SJCRH30 (cell line): ENCODE measurements around the gene SAE1. TPM values are rescaled to one million over a fixed set of nuclear protein-coding genes. Genes with fewer than 3 reads are reported as not detected.

ENCODE experiments used
- DNase-seq, 2 experiments: peaks; one replicate each; pipeline ENCODE4 v3.0.0-alpha.2; 2015 to 2020
- H3K27ac ChIP-seq: fragments of 250-450 bp; sonication (Bioruptor Pico); 2 replicates; pipeline ENCODE4 v1.5.1; 2020; ENCODE audit warnings: mild to moderate bottlenecking, moderate library complexity
- H3K27me3 ChIP-seq: fragments of 250-450 bp; sonication (Bioruptor Pico); 2 replicates; pipeline ENCODE4 v1.5.1; 2020; ENCODE audit warnings: mild to moderate bottlenecking, moderate library complexity
- H3K36me3 ChIP-seq: fragments of 250-450 bp; sonication (Bioruptor Pico); 2 replicates; pipeline ENCODE4 v1.5.1; 2020; ENCODE audit warnings: mild to moderate bottlenecking, moderate library complexity
- H3K4me1 ChIP-seq: fragments of 250-450 bp; sonication (Bioruptor Pico); 2 replicates; pipeline ENCODE4 v1.5.1; 2020; ENCODE audit warnings: mild to moderate bottlenecking, moderate library complexity
- H3K4me3 ChIP-seq: fragments of 250-450 bp; sonication (Bioruptor Pico); 2 replicates; pipeline ENCODE4 v1.5.1; 2020; ENCODE audit warnings: mild to moderate bottlenecking, moderate library complexity
- H3K9me3 ChIP-seq: fragments of 250-450 bp; sonication (Bioruptor Pico); replicated peaks from 2 replicates; pipeline ENCODE4 v1.5.1; 2020; ENCODE audit warnings: mild to moderate bottlenecking, moderate library complexity
- total RNA-seq: library from RNA; depleted of rRNA; stranded (reverse); fragments of >200 nt; shearing (Covaris generic); gene quantifications from 2 replicates; pipeline ENCODE4 v1.2.3, GENCODE V29; 2014

The SAE1 gene
- total RNA-seq, 1 experiment from 2014 or later: 219 TPM

DNA sequence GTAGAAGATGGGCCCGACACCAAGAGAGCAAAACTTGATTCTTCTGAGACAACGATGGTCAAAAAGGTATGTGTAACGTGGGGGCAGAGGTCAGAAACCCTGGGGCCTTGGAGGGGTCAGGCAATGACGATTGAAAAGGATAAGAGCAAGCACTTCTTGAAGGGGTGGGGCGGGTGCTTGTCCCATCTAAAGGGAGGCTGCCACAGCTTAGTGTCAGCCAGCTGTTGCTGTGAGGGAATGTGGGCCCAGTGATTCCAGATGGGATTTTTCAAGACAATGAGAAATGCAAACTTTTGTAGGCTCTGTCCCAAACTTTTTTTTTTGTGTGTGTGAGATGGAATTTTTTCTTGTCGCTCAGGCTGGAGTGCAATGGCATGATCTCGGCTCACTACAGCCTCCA lies 24.5 kb downstream of the SAE1 start:
- no peak overlapping the region for H3K4me3 ChIP-seq
- no peak for DNase-seq
- H3K27ac ChIP-seq: no peak overlapping the region
- peaks cover 71% of the 10 kb centered on the region for H3K36me3 ChIP-seq
- H3K9me3 ChIP-seq: no peaks in the 10 kb centered on the region
- peaks cover 31% of the 10 kb centered on the region for H3K4me1 ChIP-seq
- no peaks in the 10 kb centered on the region for H3K27me3 ChIP-seq

DNA sequence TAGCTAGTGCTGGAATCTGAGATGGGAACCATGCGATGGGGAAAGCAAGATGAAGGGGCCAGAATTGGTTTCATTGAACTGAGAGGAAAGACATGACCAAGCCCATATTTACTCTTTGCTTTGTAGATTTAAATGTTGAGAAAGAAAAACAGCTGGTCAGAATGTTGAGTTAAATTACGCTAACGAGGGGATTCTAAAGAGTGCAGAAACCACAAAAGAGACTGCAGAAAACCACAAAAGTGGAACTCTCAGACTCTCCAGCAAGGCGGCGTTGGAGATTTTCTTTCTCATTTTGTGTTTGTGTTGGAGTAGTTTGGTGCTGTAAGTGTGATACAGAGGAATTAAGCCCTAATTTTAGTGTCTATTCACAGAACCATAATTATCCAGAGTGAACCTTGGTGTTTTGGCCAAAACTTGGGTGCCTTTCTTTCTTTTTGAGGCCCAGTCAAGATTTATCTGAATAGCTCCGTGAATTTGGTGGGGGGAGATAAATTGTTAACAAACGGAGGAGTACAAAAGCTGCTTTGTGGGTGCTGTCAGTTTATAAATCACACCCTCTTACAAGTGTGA lies 26.3 kb downstream of the SAE1 start:
- no peaks in the 10 kb centered on the region for H3K9me3 ChIP-seq
- DNase-seq: peak; percentile 13 to 58
- peaks cover 31% of the 10 kb centered on the region for H3K4me1 ChIP-seq
- H3K4me3 ChIP-seq: no peak overlapping the region
- H3K27ac ChIP-seq: peak overlapping the region; percentile 35
- H3K36me3 ChIP-seq: peaks cover 65% of the 10 kb centered on the region
- H3K27me3 ChIP-seq: no peaks in the 10 kb centered on the region

- Histone ChIP-seq H3K4me1 (peaks cover 31% of the 10 kb centered on the region), H3K4me3 (no peak overlapping the region), H3K36me3 (peaks cover 63% of the 10 kb centered on the region), H3K27me3 (no peaks in the 10 kb centered on the region), H3K9me3 (no peaks in the 10 kb centered on the region), H3K27ac (peak overlapping the region; percentile 35)
- DNase-seq: peak; percentile 82 to 83
Measured at GRCh38 chr19:47157431-47158321, 27.0 kb downstream of the SAE1 start.

DNA sequence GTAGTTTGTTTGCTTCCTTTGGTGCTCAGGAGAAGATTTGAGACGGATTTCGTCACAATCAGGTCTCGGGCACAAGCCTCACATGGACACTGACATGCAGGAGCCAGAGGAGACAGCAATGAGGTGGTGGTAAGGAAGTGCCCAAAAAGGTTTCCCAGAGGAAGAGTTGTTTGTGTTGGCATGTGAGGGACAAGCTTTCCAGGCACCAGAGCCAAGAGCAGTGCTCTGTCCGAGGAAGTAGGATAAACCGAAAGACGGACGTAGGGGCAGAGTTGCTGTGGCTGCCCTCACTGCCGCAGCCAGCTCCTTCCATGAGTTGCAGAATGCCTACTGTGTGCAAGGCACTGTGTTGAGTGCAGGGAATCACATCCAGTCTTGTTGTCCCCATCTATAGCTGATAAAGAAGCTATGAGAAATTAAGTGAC lies 27.7 kb downstream of the SAE1 start:
- Histone ChIP-seq H3K27me3 (no peaks in the 10 kb centered on the region), H3K36me3 (peaks cover 63% of the 10 kb centered on the region), H3K9me3 (no peaks in the 10 kb centered on the region), H3K27ac (peak overlapping the region; percentile 35), H3K4me1 (peaks cover 31% of the 10 kb centered on the region), H3K4me3 (no peak overlapping the region)
- DNase-seq: no peak

GRCh38 chr19:47158879-47159503 lies 28.4 kb downstream of the SAE1 start:
- peaks cover 31% of the 10 kb centered on the region for H3K4me1 ChIP-seq
- no peaks in the 10 kb centered on the region for H3K9me3 ChIP-seq
- H3K36me3 ChIP-seq: peaks cover 63% of the 10 kb centered on the region
- no peaks in the 10 kb centered on the region for H3K27me3 ChIP-seq
- no peak overlapping the region for H3K4me3 ChIP-seq
- no peak overlapping the region for H3K27ac ChIP-seq
- DNase-seq: no peak

DNA sequence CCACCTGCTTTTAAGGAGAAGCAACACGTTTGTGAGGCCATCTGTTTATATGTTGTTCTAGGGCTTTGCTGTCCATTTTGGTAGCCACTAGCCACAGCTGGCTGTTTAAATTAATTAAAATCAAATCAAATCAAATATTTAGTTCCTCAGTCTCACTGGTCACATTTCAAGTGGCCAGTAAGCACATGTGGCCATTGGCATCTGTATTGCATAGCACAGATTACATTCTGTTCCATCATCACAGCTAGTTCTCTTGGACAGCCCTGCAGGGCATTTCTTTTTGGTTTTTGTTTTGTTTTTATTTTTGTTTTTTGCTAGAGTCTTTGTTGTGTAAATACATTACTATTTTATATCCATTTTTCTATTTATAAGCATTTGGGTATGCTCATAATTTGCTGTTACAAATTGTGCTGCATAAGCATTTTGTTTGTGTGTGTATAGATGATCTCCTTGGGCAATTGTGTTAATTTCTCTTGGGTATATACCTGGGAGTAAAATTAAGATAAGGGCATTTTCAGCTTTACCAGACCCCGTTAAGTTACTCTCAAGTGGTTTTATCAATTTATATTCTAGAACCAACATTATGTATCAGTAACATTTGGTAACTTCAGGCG lies 31.3 kb downstream of the SAE1 start:
- DNase-seq: no peak
- Histone ChIP-seq H3K4me1 (peaks cover 19% of the 10 kb centered on the region), H3K27ac (no peak overlapping the region)

DNA sequence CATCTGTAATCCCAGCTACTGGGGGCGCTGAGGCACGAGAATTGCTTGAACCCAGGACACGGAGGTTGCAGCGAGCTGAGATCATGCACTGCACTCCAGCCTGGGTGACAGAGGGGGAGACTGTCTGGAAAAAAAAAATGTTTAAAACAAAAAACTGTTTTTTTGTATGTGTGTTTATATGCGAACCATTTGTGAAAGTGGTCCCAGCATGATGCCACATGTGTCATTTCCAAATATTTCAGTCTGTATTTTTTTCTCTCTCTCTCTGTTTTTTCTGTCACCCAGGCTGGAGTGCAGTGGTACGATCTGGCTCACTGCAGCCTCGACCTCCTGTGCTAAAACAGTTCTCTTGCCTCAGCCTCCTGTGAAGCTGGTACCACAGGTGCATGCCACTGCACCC lies 37.4 kb downstream of the SAE1 start:
- Histone ChIP-seq H3K36me3 (peaks cover 72% of the 10 kb centered on the region), H3K27ac (no peak overlapping the region), H3K4me1 (no peaks in the 10 kb centered on the region), H3K9me3 (no peaks in the 10 kb centered on the region), H3K27me3 (no peaks in the 10 kb centered on the region), H3K4me3 (no peak overlapping the region)
- DNase-seq: no peak

More for the DNA sequence above, 31.3 kb downstream of the SAE1 start:
- H3K4me3 ChIP-seq: no peak overlapping the region
- H3K36me3 ChIP-seq: peaks cover 58% of the 10 kb centered on the region
- no peaks in the 10 kb centered on the region for H3K9me3 ChIP-seq
- H3K27me3 ChIP-seq: no peaks in the 10 kb centered on the region

DNA sequence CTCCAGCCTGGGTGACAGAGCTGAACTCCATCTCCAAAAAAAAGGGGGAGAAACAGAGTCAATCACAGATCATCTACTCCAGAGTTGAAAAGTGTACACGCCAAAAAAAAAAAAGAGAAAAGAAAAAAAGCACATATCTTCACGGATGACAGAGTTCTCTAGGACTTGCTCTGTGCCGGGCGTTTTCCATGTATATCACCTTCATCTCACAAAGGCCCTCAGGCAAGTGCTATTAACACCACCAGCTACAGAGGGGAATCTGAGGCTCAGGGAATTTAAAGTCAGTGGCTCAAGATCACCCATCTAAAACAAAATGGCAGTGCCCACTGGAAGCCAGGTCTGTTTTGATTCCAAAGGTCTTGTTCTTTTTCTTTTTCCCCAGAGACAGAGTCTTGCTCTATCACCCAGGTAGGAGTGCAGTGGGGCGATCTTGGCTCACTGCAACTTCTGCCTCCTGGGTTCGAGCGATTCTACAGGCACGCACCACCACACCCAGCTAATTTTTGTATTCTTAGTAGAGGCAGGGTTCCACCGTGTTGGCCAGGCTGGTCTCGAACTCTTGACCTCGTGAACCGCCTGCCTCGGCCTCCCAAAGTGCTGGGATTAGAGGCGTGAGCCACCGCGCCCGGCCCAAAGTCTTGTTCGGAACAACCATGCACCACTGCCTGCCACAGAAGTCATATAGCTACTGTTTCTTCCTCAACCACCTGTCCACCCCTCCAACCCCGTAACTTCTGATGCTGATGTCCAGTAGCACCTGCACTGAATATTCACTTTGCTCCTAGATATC lies 42.2 kb downstream of the SAE1 start:
- no peak for DNase-seq
- H3K4me1 ChIP-seq: no peaks in the 10 kb centered on the region
- no peaks in the 10 kb centered on the region for H3K9me3 ChIP-seq
- no peak overlapping the region for H3K27ac ChIP-seq
- H3K27me3 ChIP-seq: no peaks in the 10 kb centered on the region
- H3K4me3 ChIP-seq: no peak overlapping the region
- peaks cover 73% of the 10 kb centered on the region for H3K36me3 ChIP-seq

GRCh38 chr19:47176071-47176626 lies 45.5 kb downstream of the SAE1 start:
- H3K4me3 ChIP-seq: no peak overlapping the region
- DNase-seq: no peak

GRCh38 chr19:47176627-47177090 lies 46.0 kb downstream of the SAE1 start:
- no peak overlapping the region for H3K27ac ChIP-seq
- DNase-seq: no peak

More at GRCh38 chr19:47176071-47176626, 45.5 kb downstream of the SAE1 start:
- no peak overlapping the region for H3K27ac ChIP-seq
- peaks cover 66% of the 10 kb centered on the region for H3K36me3 ChIP-seq
- H3K9me3 ChIP-seq: no peaks in the 10 kb centered on the region
- H3K27me3 ChIP-seq: no peaks in the 10 kb centered on the region
- no peaks in the 10 kb centered on the region for H3K4me1 ChIP-seq

GRCh38 chr19:47179653-47180310 lies 49.1 kb downstream of the SAE1 start:
- H3K4me3 ChIP-seq: no peak overlapping the region
- peaks cover 68% of the 10 kb centered on the region for H3K36me3 ChIP-seq
- no peak overlapping the region for H3K27ac ChIP-seq
- H3K27me3 ChIP-seq: no peaks in the 10 kb centered on the region
- no peaks in the 10 kb centered on the region for H3K9me3 ChIP-seq
- DNase-seq: no peak
- H3K4me1 ChIP-seq: no peaks in the 10 kb centered on the region

More at GRCh38 chr19:47176627-47177090, 46.0 kb downstream of the SAE1 start:
- no peaks in the 10 kb centered on the region for H3K9me3 ChIP-seq
- H3K4me3 ChIP-seq: no peak overlapping the region
- peaks cover 61% of the 10 kb centered on the region for H3K36me3 ChIP-seq
- H3K4me1 ChIP-seq: no peaks in the 10 kb centered on the region
- H3K27me3 ChIP-seq: no peaks in the 10 kb centered on the region

GRCh38 chr19:47183601-47184000 lies 53.0 kb downstream of the SAE1 start:
- H3K4me1 ChIP-seq: no peaks in the 10 kb centered on the region; the same call in 1 of the 2 replicates
- DNase-seq: no peak
- H3K9me3 ChIP-seq: no peaks in the 10 kb centered on the region
- no peak overlapping the region for H3K4me3 ChIP-seq
- peaks cover 64% of the 10 kb centered on the region for H3K36me3 ChIP-seq
- no peaks in the 10 kb centered on the region for H3K27me3 ChIP-seq
- H3K27ac ChIP-seq: no peak overlapping the region

DNA sequence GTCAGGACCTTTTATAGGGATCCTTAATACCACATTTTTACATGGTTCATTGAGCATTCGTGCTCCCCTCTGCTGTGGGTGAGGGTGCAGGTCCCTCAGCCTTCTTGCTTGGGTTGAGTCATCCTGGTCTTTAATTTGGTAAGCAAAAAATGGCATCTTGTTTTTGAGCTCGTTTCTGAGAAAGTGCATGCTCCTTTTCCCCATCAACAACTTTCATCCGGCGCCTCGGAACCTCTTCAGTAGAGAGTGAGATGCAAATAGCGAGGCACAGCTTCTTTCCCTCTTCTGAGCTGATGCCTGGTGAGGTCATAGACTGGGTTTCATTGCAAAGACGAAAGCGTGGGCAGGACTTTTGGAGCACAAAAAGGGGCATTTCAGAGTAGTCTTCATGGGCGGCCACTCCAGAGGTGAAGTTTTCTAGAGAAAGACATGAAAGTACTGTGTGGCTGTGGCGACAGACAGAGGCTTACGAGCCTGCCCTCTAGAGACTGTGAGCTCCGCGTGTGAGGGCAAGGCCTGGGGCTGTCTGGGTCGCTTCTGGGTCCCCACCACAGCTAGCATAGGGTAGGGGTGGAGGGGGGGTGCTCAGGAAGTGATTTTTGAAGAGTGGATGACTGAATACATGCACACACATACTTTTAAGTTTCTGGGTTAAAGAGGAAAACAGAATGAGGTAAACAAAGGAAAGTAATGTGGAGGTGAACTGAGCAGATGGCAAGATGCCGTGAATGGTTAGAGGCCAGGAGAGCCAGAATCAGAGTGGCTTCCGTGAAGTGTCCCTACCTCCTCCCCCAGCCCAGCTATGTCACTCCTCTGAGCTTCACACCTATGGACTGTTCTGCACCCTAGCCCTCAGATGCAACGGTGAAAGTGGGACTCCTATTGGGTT lies 56.1 kb downstream of the SAE1 start:
- H3K4me3 ChIP-seq: no peak overlapping the region
- no peaks in the 10 kb centered on the region for H3K9me3 ChIP-seq
- no peak for DNase-seq
- H3K27me3 ChIP-seq: no peaks in the 10 kb centered on the region
- peaks cover 26% of the 10 kb centered on the region for H3K4me1 ChIP-seq
- H3K36me3 ChIP-seq: peaks cover 58% of the 10 kb centered on the region
- H3K27ac ChIP-seq: no peak overlapping the region
